A204.1 (cell line): ENCODE measurements around the gene ZC3H8.
A peak's percentile ranks its signal among the peaks of the same experiment; 100 is the strongest.
"Not testable (repeated sequence)": the region's sequence is repeated elsewhere in the genome, so short reads cannot be mapped to it uniquely, and the experiment has no call there.

Experiments used
- FAIRE-seq: peaks from 2 replicates; lab custom pipeline; 2012; peaks lifted over from hg19 to GRCh38; lab: Jason Lieb, UNC

Gene ZC3H8

GRCh38 chr2:112254466-112255240, at the start of gene ZC3H8:
Gene ZC3H8, minus strand, starts transcription at chr2:112255042. Its CDS starts 61 bp downstream, at chr2:112254981.
- no peak for FAIRE-seq

GRCh38 chr2:112304298-112304941, 49.6 kb upstream of the ZC3H8 start:
- FAIRE-seq, result no peak

GRCh38 chr2:112301973-112302372, 47.1 kb upstream of the ZC3H8 start:
- FAIRE-seq, result no peak

GRCh38 chr2:112301171-112301584, 46.3 kb upstream of the ZC3H8 start:
- FAIRE-seq, result no peak

GRCh38 chr2:112296407-112296806, 41.6 kb upstream of the ZC3H8 start:
- FAIRE-seq, result peak; percentile 19

- no peak for FAIRE-seq
These were observed 40.7 kb upstream of the ZC3H8 start for GRCh38 chr2:112295407-112296078.

GRCh38 chr2:112293636-112294401, 39.0 kb upstream of the ZC3H8 start:
- no peak for FAIRE-seq

GRCh38 chr2:112290648-112291047, 35.8 kb upstream of the ZC3H8 start:
- FAIRE-seq, result no peak

- FAIRE-seq, result no peak
These were observed 35.2 kb upstream of the ZC3H8 start for GRCh38 chr2:112290088-112290487.

GRCh38 chr2:112283535-112283934, 28.7 kb upstream of the ZC3H8 start:
- not testable (repeated sequence) for FAIRE-seq

- not testable (repeated sequence) for FAIRE-seq
These were observed 27.2 kb upstream of the ZC3H8 start for GRCh38 chr2:112282066-112282465.

GRCh38 chr2:112277596-112278220, 22.9 kb upstream of the ZC3H8 start:
- FAIRE-seq, result no peak

GRCh38 chr2:112276954-112277353, 22.1 kb upstream of the ZC3H8 start:
- FAIRE-seq, result no peak

GRCh38 chr2:112275887-112276773, 21.3 kb upstream of the ZC3H8 start:
- no peak for FAIRE-seq

- peak; percentile 37 for FAIRE-seq
These were observed 20.6 kb upstream of the ZC3H8 start, which contains the start of gene ZC3H6 for GRCh38 chr2:112275311-112275886. Gene ZC3H6, plus strand, starts transcription at chr2:112275597. Its CDS starts 398 bp downstream, at chr2:112275995.

GRCh38 chr2:112273349-112273748, 18.5 kb upstream of the ZC3H8 start:
- FAIRE-seq, result no peak

GRCh38 chr2:112272669-112273068, 17.8 kb upstream of the ZC3H8 start:
- FAIRE-seq, result no peak

- no peak for FAIRE-seq
These were observed 13.7 kb upstream of the ZC3H8 start for GRCh38 chr2:112268547-112268946.

- no peak for FAIRE-seq
These were observed 8.0 kb upstream of the ZC3H8 start for GRCh38 chr2:112262876-112263275.

- no peak for FAIRE-seq
These were observed 5.4 kb upstream of the ZC3H8 start for GRCh38 chr2:112260295-112260625.
